ENCODE results near the gene RBM4B.

RBM4B gene

GRCh38 chr11:66706989-66707388, 29.3 kb upstream of the RBM4B start:
- no peak for DNase-seq

DNA sequence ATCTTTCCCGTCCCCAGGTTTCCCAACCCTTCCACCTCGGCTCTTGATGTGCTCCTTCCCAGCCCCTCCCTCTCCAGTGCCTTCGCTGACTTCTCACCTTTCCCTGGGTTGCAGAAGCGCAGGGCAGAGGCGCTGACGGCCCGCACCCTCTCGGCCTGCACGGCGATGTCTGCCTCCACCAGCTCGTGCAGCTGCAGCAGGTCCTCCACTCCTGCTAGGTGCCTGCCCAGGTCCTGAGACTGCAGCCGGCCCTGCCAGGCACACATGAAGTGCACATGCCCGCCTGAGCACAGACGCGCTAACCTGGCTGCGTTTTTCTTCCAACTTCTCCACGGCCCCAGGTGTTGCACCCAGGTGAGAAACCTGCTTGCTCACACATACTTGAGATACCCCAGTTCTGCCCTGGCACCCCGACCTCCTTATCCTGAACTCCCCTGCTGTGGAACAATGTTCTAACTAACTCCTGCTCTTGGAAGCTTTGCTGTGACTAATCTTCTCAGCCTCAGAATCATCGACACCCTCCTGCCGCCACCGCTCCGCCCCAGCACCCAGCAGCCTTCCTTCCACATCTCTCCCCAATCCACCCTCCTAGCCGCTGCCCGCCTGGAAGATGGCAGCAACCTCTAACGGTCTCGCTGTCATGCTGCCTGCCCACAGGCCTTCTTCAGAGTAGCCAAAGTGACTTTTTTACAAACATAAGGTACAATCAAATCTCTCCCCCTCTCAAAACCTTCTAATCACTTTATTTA, 28.1 kb upstream of the RBM4B start:
- no peak for DNase-seq

- DNase-seq, result no peak
Measured at GRCh38 chr11:66704659-66705360, 27.1 kb upstream of the RBM4B start.

DNA sequence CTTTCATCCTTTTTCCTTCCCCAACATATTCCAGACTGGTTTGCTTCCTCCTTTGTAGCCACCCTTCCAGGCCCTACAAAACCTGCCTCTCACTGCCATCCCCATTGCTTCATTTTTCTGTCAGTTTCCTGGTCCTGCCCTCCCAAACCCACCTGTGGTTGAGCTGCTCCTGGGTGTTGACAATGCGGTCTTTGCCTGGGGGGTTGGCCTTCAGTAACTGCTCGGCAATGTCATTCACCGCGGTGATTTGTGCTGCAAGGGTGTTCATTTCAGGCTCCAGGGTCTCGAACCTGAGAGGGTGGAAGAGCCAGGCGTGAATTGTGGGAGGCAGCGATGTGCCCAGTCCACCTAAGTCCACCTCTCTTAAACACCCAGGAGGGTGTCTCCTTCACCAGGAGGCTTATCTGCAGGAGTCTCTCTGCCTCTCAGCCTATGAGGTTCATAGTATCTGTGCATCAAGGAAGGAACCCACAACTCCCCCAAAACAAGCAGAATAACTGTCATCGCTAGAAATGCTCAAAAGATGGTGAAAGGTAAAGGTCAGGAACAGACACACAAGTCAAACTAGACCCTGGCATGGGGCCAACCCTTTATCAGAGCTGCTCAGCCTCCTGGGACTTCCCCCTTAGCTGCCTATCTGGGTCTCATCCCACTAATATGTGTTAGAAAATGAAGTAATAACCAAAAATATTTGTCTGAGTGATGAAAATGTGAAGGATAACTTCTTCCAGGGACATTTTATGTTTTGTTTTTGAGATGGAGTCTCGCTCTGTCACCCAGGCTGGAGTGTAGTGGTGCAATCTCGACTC, 23.9 kb upstream of the RBM4B start:
- no peak for DNase-seq

DNA sequence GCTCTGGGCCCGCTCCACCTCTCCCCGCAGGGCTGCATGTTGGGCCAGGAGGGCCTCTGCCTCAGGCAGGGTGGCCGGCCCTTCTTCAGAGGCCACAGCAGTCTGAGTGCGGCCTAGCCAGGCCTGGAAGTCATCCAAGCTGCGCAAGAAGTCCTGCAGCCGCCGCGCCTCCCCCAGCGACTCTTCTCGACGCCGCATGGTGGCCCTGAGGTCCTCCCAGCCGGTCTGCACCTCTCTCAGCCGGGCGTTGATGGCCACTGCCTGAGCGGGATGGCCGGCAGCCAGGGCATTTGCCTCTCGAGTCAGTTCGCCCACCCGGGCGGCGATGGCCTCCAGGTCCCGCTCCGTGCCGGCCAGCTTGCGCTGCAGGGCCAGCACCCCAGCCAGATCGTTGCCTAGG, 23.1 kb upstream of the RBM4B start:
- DNase-seq, result no peak

GRCh38 chr11:66700337-66700736, 22.6 kb upstream of the RBM4B start:
- no peak for DNase-seq

DNA sequence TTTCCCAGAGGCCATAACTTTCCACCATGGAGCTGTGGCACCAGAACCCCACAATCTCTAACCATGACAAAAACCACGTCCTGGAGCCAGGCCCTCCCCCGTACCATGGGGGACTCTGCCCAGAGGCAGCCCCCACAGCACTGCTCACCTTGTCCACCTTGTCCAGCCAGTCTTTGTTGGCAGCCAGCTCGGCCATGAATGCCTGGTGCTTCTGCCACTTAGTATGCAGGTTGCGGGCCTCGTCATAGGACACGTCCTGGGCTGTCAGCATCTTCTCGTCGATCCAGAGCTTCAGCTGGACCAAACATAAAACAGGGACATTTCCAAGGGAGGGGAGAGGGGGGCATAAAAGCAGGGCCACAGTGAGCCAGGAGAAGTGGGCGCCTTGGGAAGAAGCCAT, 20.8 kb upstream of the RBM4B start:
- DNase-seq, result no peak

- DNase-seq, result no peak
Measured at GRCh38 chr11:66697988-66698387, 20.3 kb upstream of the RBM4B start.

DNA sequence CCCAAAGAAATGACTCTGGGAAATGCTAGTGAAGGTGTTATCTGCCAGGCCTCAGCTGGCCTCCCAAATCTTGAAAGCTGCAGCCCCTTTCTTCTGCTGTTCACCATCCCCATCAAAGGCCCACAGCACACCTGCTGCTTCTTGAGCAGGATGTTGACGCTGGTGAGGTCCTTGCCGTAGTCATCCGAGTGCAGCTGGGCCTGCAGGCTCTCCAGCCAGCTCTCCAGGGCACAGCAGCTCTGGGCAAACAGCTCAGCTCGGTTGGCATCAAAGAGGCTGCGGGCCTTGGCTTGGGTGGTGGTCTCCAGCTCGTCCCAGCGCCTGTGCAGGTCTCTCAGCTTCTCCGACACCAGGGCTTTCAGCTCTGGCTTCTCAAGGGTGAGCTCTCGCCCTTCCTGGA, 18.5 kb upstream of the RBM4B start:
- no peak for DNase-seq

DNA sequence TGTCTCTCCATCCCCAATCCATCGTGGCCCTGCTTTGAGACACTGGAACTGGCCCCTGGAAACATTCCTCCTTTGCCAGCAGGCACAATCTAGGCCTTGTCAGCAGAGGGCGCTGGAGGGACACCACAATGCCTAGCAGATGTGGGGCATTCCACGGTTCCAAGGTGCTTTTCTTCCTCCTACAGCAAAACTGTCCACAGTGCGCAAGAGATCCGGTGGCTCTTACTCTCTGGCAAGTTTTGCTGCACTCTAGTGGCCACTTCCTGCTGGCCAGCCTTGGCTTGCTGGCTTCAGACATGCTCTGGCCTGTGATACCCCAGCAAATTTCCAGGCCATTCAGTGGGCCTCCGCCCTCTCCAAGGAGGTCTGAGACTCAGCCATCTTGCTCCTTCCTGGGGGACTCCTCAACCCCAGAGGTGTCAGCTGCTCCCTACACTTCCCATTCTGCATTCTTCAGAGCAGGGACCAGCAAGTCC, 17.1 kb upstream of the RBM4B start:
- DNase-seq, result peak; percentile 90

- DNase-seq, result no peak
Measured at GRCh38 chr11:66694056-66694410, 16.3 kb upstream of the RBM4B start.

GRCh38 chr11:66693356-66694055, 15.8 kb upstream of the RBM4B start:
- no peak for DNase-seq

DNA sequence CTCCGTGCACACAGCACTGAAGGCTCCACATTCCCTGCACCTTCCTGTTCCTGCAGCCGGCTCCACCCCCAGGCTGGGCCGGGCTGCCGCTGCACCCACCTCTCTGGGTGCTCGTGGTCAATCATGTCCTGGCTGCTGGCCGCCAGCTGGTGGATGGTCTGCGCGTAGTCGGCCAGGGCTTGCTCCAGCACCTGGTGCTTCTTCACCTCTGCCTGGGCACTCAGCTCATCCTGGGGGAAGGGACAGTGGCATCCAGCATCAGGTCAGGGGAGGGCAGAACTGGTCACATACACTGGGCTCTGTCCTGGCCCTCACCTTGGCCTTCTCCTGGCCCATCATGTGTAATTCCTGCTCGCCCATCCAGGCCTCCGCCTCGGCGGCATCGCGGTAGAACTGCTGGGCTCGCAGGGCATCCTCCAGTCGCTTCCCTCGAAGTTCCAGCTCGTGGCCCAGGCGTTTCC, 15.2 kb upstream of the RBM4B start:
- DNase-seq, result no peak

GRCh38 chr11:66692446-66692845, 14.8 kb upstream of the RBM4B start:
- no peak for DNase-seq

- no peak for DNase-seq
Measured at GRCh38 chr11:66691311-66691980, 13.8 kb upstream of the RBM4B start.

- DNase-seq, result no peak
Measured at GRCh38 chr11:66689661-66690590, 12.2 kb upstream of the RBM4B start.

DNA sequence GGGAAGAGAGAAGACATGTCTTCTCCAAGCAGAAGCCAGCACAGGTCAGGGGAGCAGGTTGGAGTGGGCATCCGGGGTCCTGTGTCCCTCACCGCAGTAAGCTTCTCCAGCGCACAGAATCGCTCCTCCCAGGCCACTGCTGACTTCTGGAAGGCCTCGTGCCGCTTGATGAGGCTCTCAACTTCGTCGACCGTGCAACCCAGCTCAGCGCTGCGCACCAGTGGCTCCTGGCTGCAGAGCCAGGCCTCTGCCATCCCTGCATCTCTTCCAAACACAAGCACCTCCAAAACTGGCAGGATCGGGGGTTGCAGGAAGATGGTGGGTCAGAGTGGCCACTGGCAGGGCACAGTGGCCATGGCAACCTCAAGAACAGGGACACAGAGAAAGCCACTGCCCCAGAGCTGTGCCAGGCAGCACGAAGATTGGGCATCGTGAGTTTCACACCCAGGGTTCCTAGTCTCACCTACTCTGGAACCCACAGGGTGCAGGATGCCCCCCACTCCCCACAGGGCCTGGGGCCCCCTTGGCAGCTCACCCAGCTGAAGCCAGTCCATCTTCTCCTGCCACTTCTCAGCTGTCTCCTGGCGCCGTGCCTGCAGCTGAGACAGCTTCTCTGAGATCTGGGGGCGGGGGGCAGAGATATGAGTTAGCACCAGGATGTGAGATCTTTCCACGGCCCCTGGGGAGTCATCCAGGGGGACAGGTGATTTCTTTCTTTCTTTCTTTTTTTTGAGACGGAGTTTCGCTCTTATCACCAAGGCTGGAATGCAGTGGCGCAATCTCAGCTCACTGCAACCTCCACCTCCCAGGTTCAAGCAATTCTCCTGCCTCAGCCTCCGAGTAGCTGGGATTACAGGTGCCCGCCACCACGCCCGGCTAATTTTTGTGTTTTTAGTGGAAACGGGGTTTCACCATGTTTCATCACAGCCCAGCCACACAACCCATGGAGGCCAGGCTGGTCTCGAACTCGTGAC, 11.2 kb upstream of the RBM4B start:
- DNase-seq, result no peak

GRCh38 chr11:66687831-66688281, 10.2 kb upstream of the RBM4B start:
- DNase-seq, result no peak

- no peak for DNase-seq
Measured at GRCh38 chr11:66686801-66687750, 9.4 kb upstream of the RBM4B start.

Measured in COR-L47 (cell line).